Posterior cingulate gyrus (tissue), 11 donors: Measurements from ENCODE around the gene CMA1.
A peak's percentile ranks its signal among the peaks of the same experiment; 100 is the strongest.
"Not testable (repeated sequence)": the region's sequence is repeated elsewhere in the genome, so short reads cannot be mapped to it uniquely, and the experiment has no call there.

Experiments used
- DNase-seq, 10 donors: peaks; one replicate each; pipeline versions ENCODE4 v3.0.0 to v3.0.0-alpha.2; 2020 to 2021; ENCODE audit warnings: mixed read lengths in 3 of 10
- intact Hi-C: fragments of 100-400 bp; cut with DNase I; formaldehyde crosslinking; loops from one replicate; pipeline ENCODE4 v1.15.1; 2023

CMA1 gene

DNA sequence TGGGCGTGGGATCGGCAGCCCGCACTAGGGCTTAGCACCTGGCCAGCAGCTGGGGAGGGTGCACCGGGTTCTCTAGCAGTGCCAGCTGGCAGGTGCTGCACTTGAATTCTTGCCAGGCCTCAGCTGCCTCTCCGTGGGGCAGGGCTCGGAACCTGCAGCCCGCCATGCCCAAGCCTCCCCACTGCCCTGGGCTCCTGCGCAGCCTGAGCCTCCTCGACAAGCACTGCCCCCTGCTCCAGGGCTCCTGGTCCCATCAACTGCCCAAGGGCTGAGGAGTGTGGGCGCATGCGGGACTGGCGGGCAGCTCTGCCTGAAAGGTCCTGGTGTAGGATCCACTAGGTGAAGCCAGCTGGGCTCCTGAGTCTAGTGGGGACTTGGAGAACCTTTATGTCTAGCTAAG, 34.9 kb downstream of the CMA1 start:
- intact Hi-C loops: no loop called here
- peak in 1 of 10 donors; percentile 81 for DNase-seq

DNA sequence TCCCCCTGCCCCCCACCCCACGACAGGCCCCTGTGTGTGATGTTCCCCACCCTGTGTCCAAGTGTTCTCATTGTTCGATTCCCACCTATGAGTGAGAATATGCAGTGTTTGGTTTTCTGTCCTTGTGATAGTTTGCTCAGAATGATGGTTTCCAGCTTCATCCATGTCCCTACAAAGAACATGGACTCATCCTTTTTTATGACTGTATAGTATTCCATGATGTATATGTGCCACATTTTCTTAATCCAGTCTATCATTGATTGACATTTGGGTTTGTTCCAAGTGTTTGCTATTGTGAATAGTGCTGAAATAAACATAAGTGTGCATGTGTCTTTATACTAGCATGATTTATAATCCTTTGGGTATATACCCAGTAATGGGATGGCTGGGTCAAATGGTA, 37.6 kb downstream of the CMA1 start:
- DNase-seq, intact Hi-C loops: not testable (repeated sequence)

DNA sequence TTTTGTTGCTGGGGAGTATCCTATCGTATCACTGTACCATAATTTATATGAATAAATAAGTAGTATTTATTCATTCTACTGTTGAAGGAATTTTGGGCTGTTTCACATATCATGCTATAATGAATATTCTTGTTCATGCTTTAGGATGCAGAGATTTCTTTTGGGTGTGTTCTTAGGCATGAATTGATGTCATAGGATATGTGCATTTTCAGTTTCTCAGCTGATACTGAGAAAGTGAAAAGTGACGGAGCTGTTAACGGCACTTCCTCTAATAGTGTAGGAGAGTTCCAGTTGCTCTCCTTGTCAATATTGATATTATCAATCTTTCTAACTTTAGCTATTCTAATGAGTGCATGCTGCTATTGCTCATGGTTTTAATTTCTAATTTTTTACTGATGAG, 42.3 kb downstream of the CMA1 start:
- intact Hi-C loops: no loop called here
- DNase-seq: no peak

DNA sequence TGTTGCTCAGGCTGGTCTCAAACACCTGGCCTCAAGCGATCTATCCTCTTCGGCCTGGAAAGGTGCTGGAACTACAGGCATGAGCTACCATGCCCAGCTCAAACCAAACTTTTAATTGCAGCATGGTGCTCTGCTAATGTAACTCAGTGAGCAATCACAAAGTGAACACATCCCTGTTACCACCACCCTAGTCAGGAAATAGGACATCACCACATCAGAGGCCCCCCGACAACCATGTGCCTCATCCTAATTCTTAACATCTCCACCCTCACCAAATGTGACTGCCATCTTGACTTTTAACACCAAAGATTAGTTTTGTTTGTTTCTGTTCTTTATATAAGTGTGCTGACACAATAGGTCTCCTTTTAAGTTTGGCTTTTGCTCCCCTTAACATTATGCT, 42.7 kb downstream of the CMA1 start:
- no peak for DNase-seq
- intact Hi-C loops: no loop called here

DNA sequence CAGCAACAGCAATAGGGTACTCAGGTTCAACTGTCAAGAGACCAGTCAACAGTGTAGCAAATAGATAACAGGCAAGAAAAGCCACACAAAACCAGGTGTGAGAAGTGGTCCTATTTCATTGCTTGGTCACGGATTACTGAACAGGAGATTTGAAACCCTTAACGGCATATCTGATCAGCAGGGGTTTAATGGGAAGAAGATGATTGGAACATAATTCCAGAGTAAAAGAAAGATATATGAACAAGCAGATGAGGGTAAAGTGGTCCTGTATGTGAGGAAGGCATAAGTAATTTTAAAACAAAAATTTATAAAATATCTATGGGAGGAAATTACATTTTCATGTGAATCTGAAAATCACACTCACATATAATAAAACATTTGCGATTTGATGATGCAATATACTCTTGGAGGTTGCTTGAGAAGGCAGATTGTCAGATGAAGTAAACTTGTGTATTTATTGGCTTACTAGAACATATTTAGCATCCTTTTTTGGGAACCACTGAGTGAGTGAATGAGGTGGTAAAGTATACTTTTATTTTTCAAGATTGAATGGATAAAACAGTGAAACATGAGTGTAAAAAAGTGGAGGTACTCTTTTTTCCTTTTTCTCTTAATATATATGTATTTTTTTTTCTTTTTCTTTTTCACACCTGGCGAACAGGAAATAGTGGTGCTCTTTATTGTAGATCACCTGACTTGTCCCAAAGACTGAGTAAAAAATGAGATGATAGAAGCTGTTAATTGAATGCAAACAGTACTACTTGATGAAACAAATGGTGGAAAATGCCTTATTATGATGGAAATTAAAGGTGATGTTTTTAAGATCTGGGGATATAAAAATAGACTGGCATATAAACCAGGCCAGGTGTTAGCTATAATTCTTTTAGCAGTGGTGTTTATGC, 43.9 kb downstream of the CMA1 start:
- DNase-seq: no peak
- intact Hi-C loops: no loop called here

DNA sequence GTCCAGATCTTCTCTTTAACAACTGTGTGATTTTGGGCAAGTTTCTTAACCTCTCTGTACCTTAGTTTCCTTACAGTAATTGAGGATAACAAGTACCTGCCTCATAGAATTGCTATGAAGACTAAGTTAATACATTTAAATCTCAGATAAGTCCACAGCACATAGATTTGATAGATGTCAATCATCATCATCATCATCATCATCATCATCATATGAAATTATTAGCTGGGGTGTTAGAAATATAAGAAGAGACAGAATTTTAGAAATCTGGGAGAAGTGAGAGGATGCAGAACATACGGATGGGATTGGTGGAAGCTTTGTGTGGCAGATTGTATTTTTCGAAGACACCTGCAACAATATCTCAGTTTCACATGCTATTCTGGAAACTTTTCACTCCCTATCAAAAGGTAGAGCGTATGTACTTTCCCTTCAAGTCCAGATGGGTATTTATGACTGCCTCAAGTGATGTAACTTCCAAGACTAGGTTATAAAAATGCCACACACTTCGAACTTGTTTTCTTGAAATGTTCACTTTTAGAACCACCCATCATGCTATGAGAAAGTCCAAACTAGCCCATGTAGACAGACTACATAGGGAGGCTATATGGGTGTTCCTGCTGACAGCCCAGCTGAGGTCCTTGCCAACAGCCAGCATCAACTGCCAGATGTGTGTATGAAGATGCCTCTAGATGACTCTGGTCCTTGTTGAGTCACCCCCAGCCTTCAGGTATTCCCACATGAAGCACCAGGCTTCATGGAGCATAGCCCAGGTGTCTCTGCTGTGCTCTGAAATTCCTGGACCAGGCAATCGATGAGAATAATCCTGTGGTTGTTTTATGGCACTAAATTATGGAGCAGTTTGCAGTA, 44.8 kb downstream of the CMA1 start:
- no peak for DNase-seq
- intact Hi-C loops: no loop called here

DNA sequence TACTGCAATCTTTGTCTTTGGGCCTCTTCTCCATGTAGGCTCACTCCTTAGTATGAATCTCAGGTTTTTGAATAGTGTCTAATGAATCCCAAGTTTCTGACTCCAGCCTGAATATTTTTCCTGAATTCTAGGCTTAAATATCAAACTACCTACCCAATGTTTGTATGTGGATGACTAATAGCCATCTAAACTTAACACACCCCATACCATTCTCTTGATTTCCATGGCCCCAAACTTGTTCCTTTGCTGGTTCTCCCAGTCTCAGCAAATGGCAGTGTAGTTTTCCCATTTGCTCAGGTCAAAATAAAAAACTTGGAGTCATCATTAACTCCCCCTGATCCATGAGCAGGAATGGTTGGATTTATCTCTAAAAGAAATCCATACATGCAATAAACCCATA, 46.7 kb downstream of the CMA1 start:
- no peak for DNase-seq
- intact Hi-C loops: no loop called here

DNA sequence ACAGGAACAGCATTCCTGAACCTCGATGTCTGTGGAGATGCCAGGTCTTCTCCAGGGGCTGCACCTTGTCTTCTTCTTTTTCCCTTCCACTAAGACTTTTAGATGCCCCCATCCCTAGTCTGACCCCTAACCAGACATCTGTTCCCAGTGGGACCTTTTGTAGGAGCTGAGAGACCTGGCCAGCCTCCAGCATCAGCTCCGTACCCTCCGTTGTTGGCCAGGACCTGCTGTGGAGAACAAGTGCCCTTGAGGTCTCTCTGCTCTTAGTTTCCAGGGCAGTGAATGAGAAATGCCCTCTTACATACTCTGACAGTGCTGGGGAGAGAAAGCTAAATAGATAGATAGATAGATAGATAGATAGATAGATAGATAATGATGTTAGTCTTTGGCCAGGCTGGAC, 48.7 kb downstream of the CMA1 start:
- intact Hi-C loops: no loop called here
- no peak for DNase-seq

DNA sequence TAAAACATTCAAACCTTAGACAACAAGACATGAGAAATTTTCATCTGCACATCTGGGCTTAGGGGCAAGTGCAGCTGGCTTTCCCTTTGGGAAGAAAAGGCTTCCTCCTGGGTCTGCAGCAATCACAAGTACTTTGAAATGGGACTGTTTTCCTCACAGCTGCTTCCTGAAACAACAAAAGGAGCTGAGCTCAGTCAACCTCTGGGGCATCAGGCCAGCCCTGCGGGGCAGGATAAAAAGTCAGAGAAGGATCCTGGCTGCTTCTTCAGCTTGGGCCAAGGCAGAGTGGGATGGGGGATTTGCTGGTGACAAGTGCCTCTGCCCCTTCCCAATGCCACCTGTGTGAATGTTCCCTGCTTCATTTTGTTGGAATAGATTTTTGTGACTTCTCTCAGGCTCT, 49.3 kb downstream of the CMA1 start:
- intact Hi-C loops: no loop called here
- no peak for DNase-seq

DNA sequence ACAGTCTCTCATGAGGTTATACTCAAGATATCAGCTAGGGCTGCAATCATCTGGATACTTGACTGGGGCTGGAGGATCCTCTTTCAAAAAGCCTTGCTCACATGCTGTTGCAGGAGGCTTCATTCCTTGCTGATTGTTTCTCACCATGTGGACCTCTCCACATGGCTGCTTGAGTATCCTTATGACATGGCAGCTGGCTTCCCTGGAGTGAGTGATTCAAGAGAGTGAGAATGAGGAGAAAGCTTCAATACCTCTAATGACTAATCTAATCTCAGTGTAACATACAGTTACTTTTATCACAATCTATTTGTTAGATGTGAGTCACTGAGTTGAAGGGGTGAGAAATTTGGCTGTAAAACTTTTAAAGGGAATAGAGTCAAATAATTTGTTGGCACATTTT, 51.1 kb downstream of the CMA1 start:
- no peak for DNase-seq
- intact Hi-C loops: no loop called here
